ENCODE data around the gene CIB4. TPM values are rescaled to one million over a fixed set of nuclear protein-coding genes. Genes with fewer than 3 reads are reported as not detected.

Gene CIB4
- total and polyA plus RNA-seq, 9 of the 15 experiments (the other 6 are each of a cell fraction or from before 2014, with no cell fraction given), result not detected

- no peak overlapping the region for H2AFZ ChIP-seq (ENCODE audit: low read depth, low read length)
- H3K9me3 ChIP-seq (replicated peaks; ENCODE audit: control insufficient read depth, insufficient read depth, low read depth, low read length), result no peaks in the 10 kb centered on the region
- no peak overlapping the region for H3K4me2 ChIP-seq (ENCODE audit: insufficient read depth, low read length)
- CTCF ChIA-PET (ENCODE audit: low intra/inter-chr PET ratio), result interaction anchor here (0.5 kb wide), 1 partner anchor 114 kb away, joined by 3 read pairs; no protein-coding TSS in a partner anchor
- no TSS peak for BruUV-seq (replicated peaks)
- POLR2A ChIA-PET, result interaction anchor here (0.6 to 0.7 kb wide), 2 partner anchors 228 to 376 kb away, joined by 3 read pairs; no protein-coding TSS in a partner anchor
- H3K4me1 ChIP-seq (replicated peaks in 1 of 2; ENCODE audit: control insufficient read depth in 2 of 2, insufficient read depth in 2 of 2, low read length in 2 of 2), result no peaks in the 10 kb centered on the region
- no peaks in the 10 kb centered on the region for H3K79me2 ChIP-seq (ENCODE audit: control insufficient read depth, insufficient read depth, low read length)
- no peaks in the 10 kb centered on the region for H3K36me3 ChIP-seq (ENCODE audit: control insufficient read depth, insufficient read depth, low read length)
- in situ Hi-C loops (cut with MboI) (no loop called here), intact Hi-C loops (cut with micrococcal nuclease) (no loop called here)
- H3K4me3 ChIP-seq, result no peak overlapping the region
- TF ChIP-seq IRF9 (tag; IDR thresholded peaks at IDR 0.05) (no peak), PBX2 (CRISPR knock-in tag; IDR thresholded peaks at IDR 0.05; ENCODE audit: low read depth) (no peak), PBX2 (tag; conservative IDR thresholded peaks at IDR 0.05; ENCODE audit: low read depth) (no peak), C11orf30 (IDR thresholded peaks at IDR 0.05; ENCODE audit: low read depth) (peak; percentile 33; the same call in 1 of the 2 replicates), ZNF316 (IDR thresholded peaks at IDR 0.05) (peak; percentile 42), ATF1 (CRISPR knock-in tag; IDR thresholded peaks at IDR 0.05) (no peak), ATF1 (tag; IDR thresholded peaks at IDR 0.05) (peak; percentile 47), ATF7 (IDR thresholded peaks at IDR 0.05) (0 out of 2 replicates have a peak, but pooled peaks have one; percentile 30), ELK1 (CRISPR knock-in tag; IDR thresholded peaks at IDR 0.05) (no peak), BHLHE40 (IDR thresholded peaks at IDR 0.05; ENCODE audit: low read length) (no peak)
- H3K27me3 ChIP-seq (ENCODE audit: control insufficient read depth in 2 of 2, insufficient read depth in 2 of 2, low read length in 2 of 2), result peaks cover 46 to 93% of the 10 kb centered on the region in 2 experiments
- no peak overlapping the region for H3K9ac ChIP-seq (ENCODE audit: insufficient read depth in 1 of 2, low read depth in 2 of 2, low read length in 2 of 2)
- no peak for ATAC-seq
- DNase-seq (ENCODE audit: extremely low read depth in 1 of 4, low spot score in 3 of 4), result no peak
- 1% methylated on average over 18 of the region's 18 CpGs for WGBS (ENCODE audit: insufficient coverage, low coverage, missing lambda C conversion rate)
- 0 out of 2 replicates have a peak, but pooled peaks cover 13% of the 10 kb centered on the region for H4K20me1 ChIP-seq (replicated peaks; ENCODE audit: control insufficient read depth, insufficient read depth, low read length)
- H3K27ac ChIP-seq (ENCODE audit: extremely low read depth, low read depth, low read length), result no peak overlapping the region
- FAIRE-seq, result no peak
- H3K9me1 ChIP-seq (ENCODE audit: control insufficient read depth, insufficient read depth, low read length), result no peaks in the 10 kb centered on the region
These were observed 58.9 kb downstream of the CIB4 start for GRCh38 chr2:26581991-26582842.
